Ishikawa (cell line): ENCODE data around the gene CTAG2.

Source experiments
- EGR1 ChIP-seq: IDR thresholded peaks from 2 replicates; pipeline ENCODE4 v1.6.1; 2012
- EP300 ChIP-seq: IDR thresholded peaks from 2 replicates; pipeline ENCODE4 v1.6.1; 2012; ENCODE audit warnings: borderline replicate concordance
- MAX ChIP-seq: IDR thresholded peaks from 2 replicates; pipeline ENCODE4 v1.6.1; 2012
- RAD21 ChIP-seq: IDR thresholded peaks from 2 replicates; pipeline ENCODE4 v1.6.1; 2012; ENCODE audit warnings: low read depth
- TAF1 ChIP-seq: IDR thresholded peaks from 2 replicates; pipeline ENCODE4 v1.6.1; 2012; ENCODE audit warnings: low read depth, mild to moderate bottlenecking
- TCF12 ChIP-seq: IDR thresholded peaks from 2 replicates; pipeline ENCODE4 v1.6.1; 2012; ENCODE audit warnings: low read depth
- USF1 ChIP-seq: IDR thresholded peaks from 2 replicates; pipeline ENCODE4 v1.6.1; 2012
- YY1 ChIP-seq: IDR thresholded peaks from 2 replicates; pipeline ENCODE4 v1.6.1; 2012; ENCODE audit warnings: low read depth

GRCh38 chrX:154661170-154661569 lies 7.8 kb upstream of the CTAG2 start:
- TF ChIP-seq RAD21, result no peak
- no peak for TF ChIP-seq USF1
- TF ChIP-seq EGR1, result no peak
- TF ChIP-seq EP300, result no peak
- TF ChIP-seq TCF12, result no peak
- TF ChIP-seq TAF1, result no peak
- TF ChIP-seq MAX, result no peak
- TF ChIP-seq YY1, result no peak
